ENCODE measurements around the gene ODC1.

GRCh38 chr2:10432311-10433181 lies 15.6 kb downstream of the ODC1 start:
- TF ChIP-seq, protein P1, sequence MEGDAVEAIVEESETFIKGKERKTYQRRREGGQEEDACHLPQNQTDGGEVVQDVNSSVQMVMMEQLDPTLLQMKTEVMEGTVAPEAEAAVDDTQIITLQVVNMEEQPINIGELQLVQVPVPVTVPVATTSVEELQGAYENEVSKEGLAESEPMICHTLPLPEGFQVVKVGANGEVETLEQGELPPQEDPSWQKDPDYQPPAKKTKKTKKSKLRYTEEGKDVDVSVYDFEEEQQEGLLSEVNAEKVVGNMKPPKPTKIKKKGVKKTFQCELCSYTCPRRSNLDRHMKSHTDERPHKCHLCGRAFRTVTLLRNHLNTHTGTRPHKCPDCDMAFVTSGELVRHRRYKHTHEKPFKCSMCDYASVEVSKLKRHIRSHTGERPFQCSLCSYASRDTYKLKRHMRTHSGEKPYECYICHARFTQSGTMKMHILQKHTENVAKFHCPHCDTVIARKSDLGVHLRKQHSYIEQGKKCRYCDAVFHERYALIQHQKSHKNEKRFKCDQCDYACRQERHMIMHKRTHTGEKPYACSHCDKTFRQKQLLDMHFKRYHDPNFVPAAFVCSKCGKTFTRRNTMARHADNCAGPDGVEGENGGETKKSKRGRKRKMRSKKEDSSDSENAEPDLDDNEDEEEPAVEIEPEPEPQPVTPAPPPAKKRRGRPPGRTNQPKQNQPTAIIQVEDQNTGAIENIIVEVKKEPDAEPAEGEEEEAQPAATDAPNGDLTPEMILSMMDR (conservative IDR thresholded peaks at IDR 0.05 in 1 of 2, IDR thresholded peaks at IDR 0.05 in 1 of 2; ENCODE audit: low read depth in 1 of 2, low read length in 2 of 2) = no peak
- no peak for TF ChIP-seq EZH2 (IDR thresholded peaks at IDR 0.05; ENCODE audit: low read length, missing control alignments)

All from fibroblast of lung (primary cell).